DMS 273 treated with DMSO at 0.1 percent for 48 hours (cell line): ENCODE data around the gene TAF4.

Experiments used
- DNase-seq: peaks from one replicate; lab custom pipeline; 2025; lab: John Stamatoyannopoulos, UW

Gene TAF4

DNA sequence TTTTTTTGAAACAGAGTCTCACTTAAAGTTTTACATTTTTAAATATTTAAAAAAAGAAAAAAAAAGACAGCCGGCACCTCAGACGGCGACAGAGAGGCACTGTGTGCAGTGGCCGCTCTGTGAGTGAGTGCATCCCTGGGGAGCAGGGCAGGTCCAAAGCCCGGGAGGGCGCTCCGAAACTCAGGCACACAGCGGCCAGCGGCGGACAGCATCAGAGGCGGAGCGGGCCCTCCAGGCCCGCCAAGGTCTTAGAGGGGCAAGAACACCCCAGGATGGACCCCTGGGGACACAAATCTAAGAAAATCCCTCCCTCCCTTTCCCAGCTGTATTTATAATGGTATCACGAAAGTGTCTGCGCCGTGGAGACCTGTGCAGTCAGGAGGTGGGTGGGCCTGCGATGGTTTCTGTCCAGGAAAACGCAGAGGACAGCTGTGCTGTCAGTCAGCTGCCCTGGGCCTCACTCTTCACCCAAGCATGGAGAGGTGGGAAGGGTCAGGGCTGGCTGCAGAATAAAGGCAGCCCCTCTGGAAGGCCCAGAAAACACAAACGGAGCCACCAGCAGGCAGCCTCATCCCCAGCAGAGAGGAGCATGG, 43.8 kb downstream of the TAF4 start:
- DNase-seq, result no peak

GRCh38 chr20:62020935-62021701, 44.6 kb downstream of the TAF4 start:
- DNase-seq, result no peak

DNA sequence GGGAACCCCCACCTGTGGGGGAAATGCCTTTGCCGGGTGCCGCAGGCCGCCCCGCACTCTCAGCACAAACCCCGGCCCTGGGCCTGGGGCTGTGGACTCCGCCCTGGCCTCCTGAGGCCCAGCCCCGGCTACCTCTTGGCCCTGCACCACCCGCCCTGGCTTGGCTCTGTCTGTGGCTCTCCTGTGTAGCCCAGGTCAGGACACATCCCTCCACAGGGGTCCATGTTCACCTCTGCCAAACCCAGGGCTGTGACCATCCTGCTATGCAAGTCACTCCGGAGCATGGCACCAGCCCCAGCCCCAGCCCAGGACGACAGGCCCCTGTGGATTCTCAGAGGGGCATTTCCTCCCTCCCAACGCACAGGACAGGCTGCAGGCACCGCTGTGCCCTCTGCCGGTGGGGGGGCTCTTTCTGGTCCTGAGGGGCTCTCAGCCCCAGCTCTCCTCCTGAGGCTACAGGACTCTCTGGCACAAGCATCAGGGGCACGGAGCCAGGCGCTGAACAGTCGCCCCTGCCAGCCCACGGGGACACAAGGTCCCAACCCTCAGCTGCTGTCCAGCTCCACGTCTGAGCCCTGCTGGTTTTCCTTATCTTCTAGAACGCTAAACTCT, 45.7 kb downstream of the TAF4 start:
- DNase-seq, result no peak

- no peak for DNase-seq
Observed at GRCh38 chr20:62019144-62019805, 46.4 kb downstream of the TAF4 start.

DNA sequence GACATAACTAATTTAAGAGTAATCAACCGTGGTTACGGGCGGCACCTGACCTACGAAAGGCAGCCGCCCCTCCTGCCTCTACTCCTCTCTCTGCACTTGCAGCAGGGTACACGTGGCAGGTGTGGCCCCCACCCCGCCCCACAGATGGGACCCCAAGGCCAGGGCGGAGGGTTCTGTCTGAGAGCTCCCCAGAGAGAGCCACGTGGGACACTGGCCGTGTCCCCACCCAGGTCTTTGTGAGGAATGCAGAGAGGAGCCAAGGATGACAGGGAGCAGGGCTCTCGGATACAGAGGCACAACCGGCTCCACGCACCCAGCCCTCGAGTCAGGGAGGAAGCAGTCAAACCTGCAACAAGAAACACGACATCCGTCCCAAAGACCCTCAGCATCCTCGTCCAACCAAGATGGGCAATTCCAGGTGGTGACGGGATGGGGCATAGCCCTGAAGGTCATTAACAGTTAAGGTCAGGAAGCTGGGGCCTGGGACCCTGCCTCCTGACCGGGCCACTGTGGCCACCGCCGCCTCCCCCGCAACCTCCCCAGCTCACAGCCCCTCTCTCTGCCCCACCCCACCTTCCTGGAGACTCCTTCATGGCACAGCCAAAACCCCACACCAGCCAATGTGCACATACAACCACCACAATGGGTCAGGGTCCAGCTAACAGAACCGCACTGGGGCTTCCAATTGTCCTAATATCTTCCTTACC, 47.1 kb downstream of the TAF4 start:
- no peak for DNase-seq

DNA sequence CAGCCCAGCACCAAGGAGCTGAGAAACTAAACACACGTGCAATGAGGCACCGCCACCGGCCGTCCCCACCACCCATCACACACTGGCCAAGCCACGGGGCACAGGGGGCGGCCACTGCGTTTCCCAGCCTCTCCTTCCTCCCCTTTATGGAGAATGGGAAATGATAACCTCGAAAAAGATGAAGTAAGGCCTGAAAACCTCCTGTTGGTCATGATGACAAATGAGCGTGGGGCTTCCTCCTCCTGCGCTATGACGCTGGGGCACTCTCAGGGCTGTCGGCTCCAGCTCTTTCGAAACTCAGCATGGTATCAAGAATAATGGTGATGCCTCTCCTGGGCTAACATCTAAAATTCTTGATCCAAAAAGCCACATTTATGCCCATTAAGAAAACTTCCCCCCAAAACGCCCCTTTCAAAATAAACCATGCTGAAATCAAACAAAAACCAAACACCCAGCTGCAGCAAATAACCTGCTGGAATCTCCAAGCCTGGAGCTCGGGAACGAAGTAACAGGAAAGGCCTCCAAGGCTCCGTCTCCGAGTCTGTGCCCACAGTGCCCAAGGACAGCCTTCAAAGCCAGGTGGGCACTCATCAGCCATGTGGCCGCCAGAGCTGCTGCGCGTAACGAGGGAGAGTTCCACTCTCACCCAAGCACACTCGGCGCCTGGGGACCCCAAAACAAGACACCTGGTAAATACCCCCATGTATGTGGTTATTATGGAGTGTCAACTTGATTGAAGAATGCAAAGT, 50.0 kb downstream of the TAF4 start:
- no peak for DNase-seq

GRCh38 chr20:62014889-62015537, 50.7 kb downstream of the TAF4 start:
- no peak for DNase-seq

- DNase-seq, result no peak
Observed at GRCh38 chr20:62014488-62014775, 51.2 kb downstream of the TAF4 start.

GRCh38 chr20:62012631-62013030, 53.0 kb downstream of the TAF4 start:
- DNase-seq, result no peak

DNA sequence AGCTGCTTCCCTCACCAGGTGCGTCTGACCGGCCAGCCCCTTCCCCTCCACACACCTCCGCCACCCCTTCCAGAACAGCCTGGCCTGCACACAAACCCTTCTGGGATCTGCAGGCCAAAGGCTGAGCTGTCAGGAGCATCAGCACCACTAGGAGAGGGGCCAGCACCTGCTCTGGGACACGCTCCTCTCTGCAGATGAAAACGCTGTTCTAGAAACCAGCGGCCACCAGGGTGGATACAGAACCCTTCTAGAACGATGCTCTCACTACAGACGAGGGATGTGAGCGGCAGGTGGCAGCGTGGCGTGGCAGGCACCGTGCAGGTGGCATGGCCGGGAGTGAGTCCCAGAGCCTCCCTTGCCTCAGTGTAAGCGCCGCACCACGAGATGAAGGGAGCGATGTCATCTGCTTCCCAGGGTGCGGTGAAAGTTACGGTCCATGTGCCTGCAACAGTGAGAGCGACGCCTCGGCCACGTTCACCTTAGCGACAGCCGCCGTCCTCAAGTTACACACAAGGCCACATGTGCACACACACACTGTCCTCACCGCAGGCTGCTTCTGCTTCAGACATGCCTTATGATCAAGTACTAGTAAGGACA, 53.6 kb downstream of the TAF4 start:
- no peak for DNase-seq

DNA sequence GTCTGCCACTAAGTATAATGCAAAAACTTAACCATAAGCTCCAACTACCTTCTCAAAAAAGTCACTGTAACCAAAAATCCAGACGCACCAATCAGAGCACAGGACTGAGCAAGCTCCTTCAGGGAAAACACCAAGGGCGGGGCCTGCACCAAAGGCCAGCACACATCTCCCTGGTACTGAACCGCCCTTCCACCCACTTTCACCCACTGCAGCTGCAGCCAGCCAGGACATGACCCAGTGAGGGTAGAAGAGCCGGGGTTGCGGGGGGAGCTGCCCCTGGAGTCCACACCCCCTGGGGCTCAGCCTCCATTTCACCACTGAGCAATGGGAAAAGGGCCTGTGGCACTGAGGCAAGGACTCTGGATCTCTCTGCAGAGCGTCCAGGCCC, 54.3 kb downstream of the TAF4 start:
- DNase-seq, result no peak

- no peak for DNase-seq
Observed at GRCh38 chr20:62010551-62011402, 54.9 kb downstream of the TAF4 start.

GRCh38 chr20:62009869-62010445, 55.7 kb downstream of the TAF4 start:
- DNase-seq, result no peak

GRCh38 chr20:62009322-62009721, 56.4 kb downstream of the TAF4 start:
- DNase-seq, result no peak

DNA sequence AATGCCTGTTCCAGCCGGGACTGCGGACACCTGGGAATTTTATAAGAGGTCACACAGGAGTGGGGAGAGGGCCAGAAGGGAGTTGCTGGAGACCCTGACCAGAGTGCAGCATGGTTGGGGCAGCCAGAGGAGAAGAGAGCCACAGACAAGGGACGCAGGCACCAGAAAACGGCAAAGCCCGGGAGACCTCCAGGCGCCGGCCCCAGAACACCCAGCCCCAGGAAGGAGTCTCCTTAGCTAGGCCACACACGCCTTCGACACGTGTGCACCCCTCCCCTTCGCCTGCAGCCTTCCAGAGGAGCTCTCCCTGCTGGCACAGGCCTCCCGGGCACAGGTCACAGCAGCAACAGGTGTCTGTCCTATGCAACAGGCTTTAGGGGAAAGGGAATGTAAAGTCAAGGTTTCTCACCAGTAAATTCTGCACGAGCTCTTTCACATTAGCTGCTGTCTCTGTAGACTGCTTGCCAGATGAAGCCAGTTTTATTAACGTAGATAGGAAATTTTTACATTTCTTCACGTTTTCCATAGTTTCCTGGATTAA, 57.0 kb downstream of the TAF4 start:
- DNase-seq, result no peak

DNA sequence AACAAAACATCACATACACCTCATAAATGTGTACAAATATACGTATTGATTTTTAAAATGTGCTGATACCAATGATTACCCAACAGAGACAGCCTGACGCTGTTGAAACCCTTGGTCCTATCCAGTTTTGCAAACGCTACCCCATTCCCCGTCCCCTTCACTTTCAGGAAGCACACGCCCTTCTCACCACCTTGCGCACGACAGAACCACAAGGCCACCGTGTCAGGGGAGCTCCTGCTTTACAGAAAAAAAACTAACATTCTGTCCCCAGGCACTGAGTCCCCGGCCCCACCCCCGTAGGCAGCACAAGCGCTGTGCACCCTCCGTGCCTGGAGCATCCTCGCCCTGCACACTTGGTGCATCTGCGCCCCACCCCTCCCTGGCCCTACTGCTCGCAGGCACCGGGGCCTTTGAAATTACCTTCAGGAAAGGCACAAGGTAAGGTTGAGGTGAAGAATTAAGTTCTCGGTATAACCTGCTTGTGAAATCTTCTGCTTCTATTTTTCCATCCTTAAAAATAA, 58.5 kb downstream of the TAF4 start:
- DNase-seq, result no peak

GRCh38 chr20:62006482-62006881, 59.2 kb downstream of the TAF4 start:
- DNase-seq, result no peak

DNA sequence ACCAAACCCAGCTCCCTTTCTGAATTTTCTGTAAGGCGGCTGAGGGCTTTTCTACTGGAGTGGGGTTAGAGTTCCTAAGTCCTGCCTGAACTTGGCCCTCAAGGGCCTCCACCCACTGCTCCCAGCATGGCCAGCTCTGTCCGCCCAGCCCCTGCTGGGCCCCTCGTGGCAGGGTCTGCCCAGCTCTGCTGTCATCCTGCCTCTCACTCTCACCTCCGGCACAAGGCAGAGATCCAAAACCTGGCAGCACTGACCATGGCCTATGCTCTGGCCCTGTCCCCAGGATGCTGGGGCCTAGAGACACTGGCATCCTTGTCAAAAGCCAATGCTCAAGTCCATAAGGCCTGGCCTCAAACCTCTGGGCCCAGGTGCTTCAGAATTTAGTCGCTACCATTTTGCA, 61.1 kb downstream of the TAF4 start:
- no peak for DNase-seq
